CD14-positive monocyte (primary cell): ENCODE results near the gene LIX1L. TPM values are rescaled to one million over a fixed set of nuclear protein-coding genes. Genes with fewer than 3 reads are reported as not detected.
A peak's percentile ranks its signal among the peaks of the same experiment; 100 is the strongest.

ENCODE experiments used
- DNase-seq, 3 donors: peaks; one replicate each; pipeline ENCODE4 v3.0.0-alpha.2; 2011 to 2022
- H2AFZ ChIP-seq: 2 replicates; pipeline ENCODE4 v1.6.0; 2012; ENCODE audit warnings: mild to moderate bottlenecking, low read depth, low read length, inconsistent platforms; ENCODE audit not compliant: insufficient read depth, poor library complexity, severe bottlenecking
- H3K27ac ChIP-seq, 2 donors: 1 replicate in 1 of 2; 2 replicates in 1 of 2; pipeline ENCODE4 v1.5.1; 2012 to 2013; ENCODE audit warnings: low read length in 2 of 2, control low read depth in 1 of 2, inconsistent platforms in 1 of 2, low read depth in 1 of 2, mild to moderate bottlenecking in 1 of 2
- H3K27me3 ChIP-seq, 2 donors: one replicate each; pipeline versions ENCODE4 v1.6.0 to v1.6.1; 2011 to 2013; ENCODE audit warnings: low read length in 2 of 2; ENCODE audit not compliant: control insufficient read depth in 2 of 2, insufficient read depth in 2 of 2
- H3K36me3 ChIP-seq, 2 donors: replicated peaks in 1 of 2; 1 replicate in 1 of 2; 2 replicates in 1 of 2; pipeline versions ENCODE4 v1.5.1 to v1.6.1; 2012 to 2013; ENCODE audit warnings: low read length in 2 of 2, control low read depth in 1 of 2, inconsistent platforms in 1 of 2, mild to moderate bottlenecking in 1 of 2; ENCODE audit not compliant: insufficient read depth in 2 of 2, control insufficient read depth in 1 of 2
- H3K4me1 ChIP-seq, 2 donors: 1 replicate in 1 of 2; 2 replicates in 1 of 2; pipeline versions ENCODE4 v1.5.1 to v1.6.1; 2012 to 2013; ENCODE audit warnings: low read length in 2 of 2, control low read depth in 1 of 2, inconsistent platforms in 1 of 2, mild to moderate bottlenecking in 1 of 2, moderate library complexity in 1 of 2; ENCODE audit not compliant: insufficient read depth in 2 of 2, control insufficient read depth in 1 of 2
- H3K4me2 ChIP-seq: replicated peaks from 2 replicates; pipeline ENCODE3; 2012; ENCODE audit warnings: low read length, moderate library complexity, mild to moderate bottlenecking; ENCODE audit not compliant: poor library complexity, severe bottlenecking; ENCODE audit errors: extremely low read depth
- H3K4me3 ChIP-seq, 3 experiments: fragments of 200-600 bp in 1 of 3; sonication (generic) in 1 of 3; replicated peaks in 1 of 3; 1 replicate in 2 of 3; 2 replicates in 1 of 3; pipeline ENCODE4 v1.5.1; 2011 to 2013; ENCODE audit warnings: low read length in 3 of 3, mild to moderate bottlenecking in 3 of 3, control low read depth in 2 of 3, low read depth in 2 of 3, inconsistent platforms in 1 of 3, moderate library complexity in 1 of 3
- H3K79me2 ChIP-seq: 2 replicates; pipeline ENCODE4 v1.6.0; 2012; ENCODE audit warnings: mild to moderate bottlenecking, control low read depth, inconsistent platforms, low read length, moderate library complexity; ENCODE audit not compliant: insufficient read depth
- H3K9ac ChIP-seq: 2 replicates; pipeline ENCODE4 v1.6.0; 2017; ENCODE audit warnings: low read length, mild to moderate bottlenecking; ENCODE audit not compliant: insufficient read depth, poor library complexity, severe bottlenecking
- H3K9me3 ChIP-seq, 2 donors: replicated peaks in 1 of 2; 1 replicate in 1 of 2; 2 replicates in 1 of 2; pipeline versions ENCODE4 v1.5.1 to v1.6.1; 2012 to 2013; ENCODE audit warnings: low read length in 2 of 2, control low read depth in 1 of 2; ENCODE audit not compliant: control insufficient read depth in 1 of 2, insufficient read depth in 1 of 2
- H4K20me1 ChIP-seq: 2 replicates; pipeline ENCODE4 v1.6.0; 2012; ENCODE audit warnings: mild to moderate bottlenecking, low read length, control low read depth, moderate library complexity; ENCODE audit not compliant: insufficient read depth
- H3K27ac Mint-ChIP-seq, 7 donors: one replicate each; pipeline ENCODE4 v1.8.0; 2020; ENCODE audit warnings: mild to moderate bottlenecking in 7 of 7, mixed read lengths in 7 of 7, moderate library complexity in 6 of 7, inconsistent platforms in 2 of 7
- H3K27me3 Mint-ChIP-seq, 3 donors: one replicate each; pipeline ENCODE4 v1.8.0; 2021 to 2022; ENCODE audit warnings: low read depth in 3 of 3, mild to moderate bottlenecking in 3 of 3, mixed read lengths in 3 of 3, moderate library complexity in 3 of 3, inconsistent platforms in 1 of 3
- H3K36me3 Mint-ChIP-seq, 2 donors: one replicate each; pipeline ENCODE4 v1.8.0; 2020; ENCODE audit warnings: mixed read lengths in 2 of 2, inconsistent platforms in 1 of 2, mild to moderate bottlenecking in 1 of 2
- H3K4me1 Mint-ChIP-seq: one replicate; pipeline ENCODE4 v1.8.0; 2020; ENCODE audit warnings: mild to moderate bottlenecking, mixed read lengths
- H3K4me3 Mint-ChIP-seq, 2 donors: one replicate each; pipeline ENCODE4 v1.8.0; 2020; ENCODE audit warnings: mild to moderate bottlenecking in 2 of 2, mixed read lengths in 2 of 2, moderate library complexity in 1 of 2
- H3K9me3 Mint-ChIP-seq, 7 donors: one replicate each; pipeline ENCODE4 v1.8.0; 2020 to 2022; ENCODE audit warnings: mixed read lengths in 7 of 7, mild to moderate bottlenecking in 6 of 7, moderate library complexity in 6 of 7, inconsistent platforms in 2 of 7
- WGBS: methylation state at CpG from one replicate; pipeline ENCODE4 v1.1.5; 2013; ENCODE audit warnings: missing lambda C conversion rate; ENCODE audit not compliant: insufficient coverage; 5-methylcytosine and 5-hydroxymethylcytosine counted together
- intact Hi-C, 2 donors: fragments of 100-400 bp; cut with micrococcal nuclease; formaldehyde crosslinking; loops; one replicate each; pipeline versions ENCODE4 v1.15.0 to v1.15.1; 2023
- polyA plus RNA-seq, 3 donors: library from polyadenylated mRNA; depleted of rRNA in 1 of 3; unstranded in 2 of 3; stranded (reverse) in 1 of 3; fragments of 300-500 nt in 2 of 3; fragments of >200 nt in 1 of 3; fragmentation: Illumina TruSeq in 2 of 3; gene quantifications; 1 replicate in 2 of 3; 2 replicates in 1 of 3; pipeline ENCODE4 v1.2.3, GENCODE V29; 2012 to 2021
- TF ChIP-seq, protein P1 (sequence below): fragments of 200-600 bp; IDR thresholded peaks from one replicate; pipeline ENCODE4 v1.8.0; 2022; ENCODE audit warnings: antibody characterized with exemption, mild to moderate bottlenecking

The LIX1L gene
- polyA plus RNA-seq, 3 donors = 6.3 to 13.6 (median 8.5) TPM

GRCh38 chr1:145985129-145985501, 27.3 kb upstream of the LIX1L start:
- peaks cover 59 to 88% of the 10 kb centered on the region in 2 donors for H3K4me1 ChIP-seq
- peak overlapping the region; percentile 80 to 97 for H3K4me3 Mint-ChIP-seq
- H3K9ac ChIP-seq = peak overlapping the region; percentile 30

GRCh38 chr1:145983960-145984830, 26.4 kb upstream of the LIX1L start:
- no peaks in the 10 kb centered on the region for H3K27me3 Mint-ChIP-seq
- no peaks in the 10 kb centered on the region for H4K20me1 ChIP-seq
- H3K36me3 ChIP-seq = no peaks in the 10 kb centered on the region
- TF ChIP-seq, protein P1, sequence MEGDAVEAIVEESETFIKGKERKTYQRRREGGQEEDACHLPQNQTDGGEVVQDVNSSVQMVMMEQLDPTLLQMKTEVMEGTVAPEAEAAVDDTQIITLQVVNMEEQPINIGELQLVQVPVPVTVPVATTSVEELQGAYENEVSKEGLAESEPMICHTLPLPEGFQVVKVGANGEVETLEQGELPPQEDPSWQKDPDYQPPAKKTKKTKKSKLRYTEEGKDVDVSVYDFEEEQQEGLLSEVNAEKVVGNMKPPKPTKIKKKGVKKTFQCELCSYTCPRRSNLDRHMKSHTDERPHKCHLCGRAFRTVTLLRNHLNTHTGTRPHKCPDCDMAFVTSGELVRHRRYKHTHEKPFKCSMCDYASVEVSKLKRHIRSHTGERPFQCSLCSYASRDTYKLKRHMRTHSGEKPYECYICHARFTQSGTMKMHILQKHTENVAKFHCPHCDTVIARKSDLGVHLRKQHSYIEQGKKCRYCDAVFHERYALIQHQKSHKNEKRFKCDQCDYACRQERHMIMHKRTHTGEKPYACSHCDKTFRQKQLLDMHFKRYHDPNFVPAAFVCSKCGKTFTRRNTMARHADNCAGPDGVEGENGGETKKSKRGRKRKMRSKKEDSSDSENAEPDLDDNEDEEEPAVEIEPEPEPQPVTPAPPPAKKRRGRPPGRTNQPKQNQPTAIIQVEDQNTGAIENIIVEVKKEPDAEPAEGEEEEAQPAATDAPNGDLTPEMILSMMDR = no peak
- H3K27ac Mint-ChIP-seq = peak overlapping the region; percentile 98 to 99 (median 99)
- no peak overlapping the region for H3K9ac ChIP-seq
- DNase-seq = no peak
- H3K27ac ChIP-seq = peak overlapping the region; percentile 75 to 88
- peaks cover 66 to 97% of the 10 kb centered on the region in 2 donors for H3K4me1 ChIP-seq
- peaks cover 71% of the 10 kb centered on the region for H3K4me1 Mint-ChIP-seq
- no peaks in the 10 kb centered on the region for H3K9me3 Mint-ChIP-seq
- H3K36me3 Mint-ChIP-seq = peaks cover 0 to 2% of the 10 kb centered on the region in 2 donors
- intact Hi-C loops = no loop called here
- peaks cover 19% of the 10 kb centered on the region for H3K79me2 ChIP-seq
- no peaks in the 10 kb centered on the region for H3K27me3 ChIP-seq
- WGBS = 87% methylated on average over 3 of the region's 12 CpGs
- no peak overlapping the region for H2AFZ ChIP-seq
- peak overlapping the region; percentile 73 for H3K4me2 ChIP-seq
- H3K4me3 Mint-ChIP-seq = no peak overlapping the region
- peak overlapping the region in 1 of 3 experiments; percentile 65 for H3K4me3 ChIP-seq
- no peaks in the 10 kb centered on the region for H3K9me3 ChIP-seq

More at GRCh38 chr1:145985129-145985501, 27.3 kb upstream of the LIX1L start:
- intact Hi-C loops = no loop called here
- TF ChIP-seq, protein P1 = no peak
- Histone ChIP-seq H3K36me3 (no peaks in the 10 kb centered on the region), H3K4me3 (peak overlapping the region; percentile 18 to 65 (median 49)), H3K27ac (peak overlapping the region; percentile 75 to 88), H3K9me3 (no peaks in the 10 kb centered on the region), H3K79me2 (peaks cover 19% of the 10 kb centered on the region), H3K27me3 (no peaks in the 10 kb centered on the region), H4K20me1 (peaks cover 2% of the 10 kb centered on the region), H3K4me2 (peak overlapping the region; percentile 73), H2AFZ (no peak overlapping the region)
- Mint-ChIP-seq H3K9me3 (no peaks in the 10 kb centered on the region), H3K4me1 (peaks cover 78% of the 10 kb centered on the region), H3K27ac (peak overlapping the region; percentile 98 to 99 (median 99)), H3K27me3 (no peaks in the 10 kb centered on the region), H3K36me3 (peaks cover 0 to 2% of the 10 kb centered on the region in 2 donors)
- DNase-seq = no peak
- WGBS = no CpG with 5 or more reads among the region's 2 CpGs
